IMR-90 (cell line): ENCODE results near the gene GOLGA8A. TPM values are rescaled to one million over a fixed set of nuclear protein-coding genes. Genes with fewer than 3 reads are reported as not detected.

Experiments
- ATAC-seq: fragments of 200-7000 bp; cut with Tn5 transposase; 2 replicates; pipeline ENCODE4 v1.9.1; 2020; ENCODE audit warnings: low read depth, mild to moderate bottlenecking, moderate library complexity
- BruUV-seq: library from RNA; stranded (reverse); fragments of 400-500 nt; replicated peaks from 2 replicates; lab custom pipeline; 2021; lab: Mats Ljungman, UMichigan
- CTCF ChIA-PET: fragments of 300-600 bp; formaldehyde crosslinking; extraction: SDS; loops from one replicate; lab custom pipeline; 2021; ENCODE audit warnings: antibody characterized with exemption; lab: Yijun Ruan, JAX
- POLR2A ChIA-PET: fragments of 300-600 bp; sonication (Branson Sonifier 250); formaldehyde crosslinking; loops from one replicate; lab custom pipeline; 2022; ENCODE audit warnings: antibody characterized with exemption; ENCODE audit not compliant: unreplicated experiment; lab: Charles Lee
- DNase-seq: peaks from one replicate; pipeline ENCODE4 v3.0.0; 2013
- H2AFZ ChIP-seq: replicated peaks from 2 replicates; pipeline ENCODE3; 2013; ENCODE audit warnings: low read length, mild to moderate bottlenecking; ENCODE audit not compliant: poor library complexity
- H2AK5ac ChIP-seq: 2 replicates; pipeline ENCODE4 v1.6.1; 2013; ENCODE audit warnings: low read depth, low read length, inconsistent platforms
- H2AK9ac ChIP-seq: replicated peaks from 2 replicates; pipeline ENCODE3; 2013; ENCODE audit warnings: mild to moderate bottlenecking, low read depth, low read length, moderate library complexity; ENCODE audit not compliant: poor library complexity
- H2BK120ac ChIP-seq: 2 replicates; pipeline ENCODE4 v1.6.1; 2013; ENCODE audit warnings: low read depth, low read length, inconsistent platforms
- H2BK15ac ChIP-seq: 3 replicates; pipeline ENCODE4 v1.6.1; 2013; ENCODE audit warnings: low read depth, low read length, inconsistent platforms
- H2BK20ac ChIP-seq: 2 replicates; pipeline ENCODE4 v1.6.1; 2013; ENCODE audit warnings: low read depth, mild to moderate bottlenecking, inconsistent platforms, low read length, moderate library complexity
- H2BK5ac ChIP-seq: 2 replicates; pipeline ENCODE4 v1.6.1; 2013; ENCODE audit warnings: mild to moderate bottlenecking, low read depth, low read length, inconsistent platforms; ENCODE audit not compliant: poor library complexity, severe bottlenecking
- H3K14ac ChIP-seq: replicated peaks from 2 replicates; pipeline ENCODE4 v1.6.1; 2013; ENCODE audit warnings: low read depth, low read length, inconsistent platforms
- H3K18ac ChIP-seq: 2 replicates; pipeline ENCODE4 v1.6.1; 2013; ENCODE audit warnings: low read depth, low read length, control low read depth
- H3K23ac ChIP-seq: 2 replicates; pipeline ENCODE4 v1.6.1; 2013; ENCODE audit warnings: low read depth, low read length, inconsistent platforms
- H3K27ac ChIP-seq: 2 replicates; pipeline ENCODE4 v1.5.1; 2013; ENCODE audit warnings: mild to moderate bottlenecking, control low read depth, low read length; ENCODE audit not compliant: insufficient read depth
- H3K27me3 ChIP-seq: 2 replicates; pipeline ENCODE4 v1.6.1; 2013; ENCODE audit warnings: low read length; ENCODE audit not compliant: control insufficient read depth, insufficient read depth
- H3K36me3 ChIP-seq: 2 replicates; pipeline ENCODE4 v1.6.1; 2013; ENCODE audit warnings: low read length, mixed read lengths; ENCODE audit not compliant: control insufficient read depth, insufficient read depth
- H3K4ac ChIP-seq: 2 replicates; pipeline ENCODE4 v1.6.1; 2013; ENCODE audit warnings: low read depth, low read length, inconsistent platforms
- H3K4me1 ChIP-seq: 2 replicates; pipeline ENCODE4 v1.6.1; 2013; ENCODE audit warnings: low read length, mixed read lengths; ENCODE audit not compliant: control insufficient read depth, insufficient read depth
- H3K4me2 ChIP-seq: 2 replicates; pipeline ENCODE4 v1.6.1; 2013; ENCODE audit warnings: low read depth, mild to moderate bottlenecking, control low read depth, low read length, moderate library complexity
- H3K4me3 ChIP-seq: 2 replicates; pipeline ENCODE4 v1.5.1; 2013; ENCODE audit warnings: low read depth, mild to moderate bottlenecking, control low read depth, low read length, moderate library complexity; ENCODE audit not compliant: insufficient read depth
- H3K56ac ChIP-seq: 2 replicates; pipeline ENCODE4 v1.6.1; 2013; ENCODE audit warnings: low read length, inconsistent platforms; ENCODE audit not compliant: insufficient read depth; ENCODE audit errors: extremely low read depth
- H3K79me1 ChIP-seq, 2 experiments: 2 replicates each; pipeline ENCODE4 v1.6.1; 2013; ENCODE audit warnings: low read length in 2 of 2, inconsistent platforms in 1 of 2, low read depth in 1 of 2
- H3K9ac ChIP-seq: 2 replicates; pipeline ENCODE4 v1.6.1; 2013; ENCODE audit warnings: low read depth, low read length, control low read depth
- H3K9me1 ChIP-seq: 2 replicates; pipeline ENCODE4 v1.6.1; 2013; ENCODE audit warnings: low read length, inconsistent platforms; ENCODE audit not compliant: insufficient read depth
- H3K9me3 ChIP-seq: 2 replicates; pipeline ENCODE4 v1.6.1; 2013; ENCODE audit warnings: low read length; ENCODE audit not compliant: control insufficient read depth, insufficient read depth
- H4K20me1 ChIP-seq: 2 replicates; pipeline ENCODE4 v1.6.1; 2013; ENCODE audit warnings: low read length, inconsistent platforms; ENCODE audit not compliant: insufficient read depth
- H4K5ac ChIP-seq: 2 replicates; pipeline ENCODE4 v1.6.1; 2013; ENCODE audit warnings: mild to moderate bottlenecking, low read depth, low read length, control low read depth
- H4K8ac ChIP-seq, 2 experiments: 2 replicates each; pipeline ENCODE4 v1.6.1; 2013; ENCODE audit warnings: low read depth in 2 of 2, low read length in 2 of 2, control low read depth in 1 of 2, inconsistent platforms in 1 of 2
- H4K91ac ChIP-seq: 2 replicates; pipeline ENCODE4 v1.6.1; 2013; ENCODE audit warnings: low read depth, low read length, inconsistent platforms; ENCODE audit not compliant: insufficient read depth
- BHLHE40 ChIP-seq: fragments of 150-350 bp; IDR thresholded peaks from 2 replicates; pipeline ENCODE4 v1.6.1; 2016; ENCODE audit warnings: mild to moderate bottlenecking, low read depth, low read length
- FOS ChIP-seq: fragments of 150-350 bp; IDR thresholded peaks from 2 replicates; pipeline ENCODE4 v1.6.1; 2016; ENCODE audit warnings: low read depth, low read length
- MAFK ChIP-seq: IDR thresholded peaks from 2 replicates; pipeline ENCODE4 v1.6.1; 2012; ENCODE audit warnings: low read depth, low read length, improper control_type of control experiment
- MAZ ChIP-seq: IDR thresholded peaks from 2 replicates; pipeline ENCODE4 v1.6.1; 2012; ENCODE audit warnings: low read depth, mild to moderate bottlenecking, low read length, improper control_type of control experiment, moderate library complexity, borderline replicate concordance
- POLR2A ChIP-seq: IDR thresholded peaks from 2 replicates; pipeline ENCODE4 v1.6.1; 2012; ENCODE audit warnings: mild to moderate bottlenecking, low read depth, low read length
- RAD21 ChIP-seq: IDR thresholded peaks from 2 replicates; pipeline ENCODE4 v1.6.1; 2012; ENCODE audit warnings: low read length, improper control_type of control experiment
- RFX5 ChIP-seq: IDR thresholded peaks from 2 replicates; pipeline ENCODE4 v1.8.0; 2012; ENCODE audit warnings: low read depth, mild to moderate bottlenecking, low read length, moderate library complexity
- SMC3 ChIP-seq: fragments of 150-350 bp; IDR thresholded peaks from 2 replicates; pipeline ENCODE4 v1.6.1; 2016; ENCODE audit warnings: low read depth, mild to moderate bottlenecking, antibody characterized with exemption, low read length, moderate library complexity
- WGBS, 2 experiments: methylation state at CpG; one replicate each; pipeline versions ENCODE4 v1.1.5 to v1.1.7; 2013; ENCODE audit warnings: missing lambda C conversion rate in 2 of 2; ENCODE audit not compliant: insufficient read length in 1 of 2; ENCODE audit errors: extremely low coverage in 2 of 2; 5-methylcytosine and 5-hydroxymethylcytosine counted together
- dilution Hi-C: fragments of 300-500 bp; cut with HindIII; formaldehyde crosslinking; loops from one replicate; pipeline ENCODE4 v1.14.3; 2018; ENCODE audit warnings: low sequenced_read_pairs; ENCODE audit not compliant: unreplicated experiment
- in situ Hi-C: fragments of 300-500 bp; cut with MboI; formaldehyde crosslinking; loops from 3 replicates; pipeline ENCODE4 v1.14.3; 2019; ENCODE audit warnings: low sequenced_read_pairs, inconsistent platforms, mixed read lengths
- intact Hi-C: fragments of 100-400 bp; cut with micrococcal nuclease; formaldehyde crosslinking; loops from 2 replicates; pipeline ENCODE4 v1.10.0; 2022
- polyA plus RNA-seq, 3 experiments: library from polyadenylated mRNA; depleted of rRNA; stranded (reverse); fragments of >200 nt; gene quantifications; 2 replicates each; pipeline ENCODE4 v1.2.3, GENCODE V29; 2012; ENCODE audit warnings: low replicate concordance in 1 of 3
- total RNA-seq: library from RNA; depleted of rRNA; stranded (reverse); fragments of >200 nt; gene quantifications from 2 replicates; pipeline ENCODE4 v1.2.3, GENCODE V29; 2012
- TF ChIP-seq, protein P1 (sequence below): fragments of 150-350 bp; IDR thresholded peaks from 2 replicates; pipeline ENCODE4 v1.6.1; 2017; ENCODE audit warnings: mild to moderate bottlenecking, antibody characterized with exemption, low read length, low read depth

The GOLGA8A gene
- total and polyA plus RNA-seq, 2 of the 4 experiments (the other 2 are of a cell fraction), result 4.7 to 33.8 TPM

DNA sequence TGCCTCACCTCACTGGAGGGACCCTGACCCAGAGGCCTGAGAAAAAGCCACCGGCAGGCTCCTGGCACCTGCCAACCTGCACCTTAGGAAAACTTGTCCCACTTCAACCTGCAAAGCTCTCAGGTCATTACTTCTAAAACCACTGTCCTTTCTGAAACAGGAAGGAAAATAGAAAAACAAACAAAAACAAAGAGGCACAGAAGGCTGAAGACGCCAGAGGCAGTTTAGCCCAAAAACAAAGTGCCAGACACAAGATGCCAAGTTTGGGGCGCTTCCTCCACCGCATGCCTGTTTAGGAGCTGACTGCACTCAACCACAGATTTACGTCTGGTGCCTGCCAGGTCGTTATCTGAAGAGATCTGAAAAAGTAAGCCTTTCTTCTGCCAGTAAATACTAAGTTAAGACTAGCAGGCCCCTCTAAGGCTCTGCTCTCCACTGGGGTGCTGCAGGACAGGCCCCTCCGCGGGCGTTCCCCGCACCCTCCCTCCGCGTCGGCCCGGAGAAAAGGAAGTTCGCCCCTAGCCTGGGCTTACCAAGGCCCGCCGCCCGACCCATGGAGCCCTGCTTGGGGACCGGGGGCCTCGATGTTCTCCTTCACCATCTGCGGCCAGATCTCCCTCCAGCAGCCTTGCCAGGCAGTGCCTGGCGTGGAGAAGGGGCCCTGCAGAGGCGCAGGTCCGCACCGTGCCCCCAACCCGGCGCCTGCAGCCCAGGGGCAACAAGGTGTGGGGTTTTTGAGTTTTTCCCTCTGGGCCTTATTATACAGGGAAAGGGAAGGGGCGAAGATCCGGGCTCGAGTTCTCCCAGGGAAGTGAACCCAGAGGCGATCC is 1.3 kb downstream of the GOLGA8A start:
- peaks cover 3% of the 10 kb centered on the region; the same call in 1 of the 2 replicates for H4K20me1 ChIP-seq
- no peak for TF ChIP-seq RFX5
- TF ChIP-seq BHLHE40, result no peak
- no peak for TF ChIP-seq RAD21
- TF ChIP-seq MAFK, result no peak
- TF ChIP-seq POLR2A, result no peak
- TF ChIP-seq, protein P1, sequence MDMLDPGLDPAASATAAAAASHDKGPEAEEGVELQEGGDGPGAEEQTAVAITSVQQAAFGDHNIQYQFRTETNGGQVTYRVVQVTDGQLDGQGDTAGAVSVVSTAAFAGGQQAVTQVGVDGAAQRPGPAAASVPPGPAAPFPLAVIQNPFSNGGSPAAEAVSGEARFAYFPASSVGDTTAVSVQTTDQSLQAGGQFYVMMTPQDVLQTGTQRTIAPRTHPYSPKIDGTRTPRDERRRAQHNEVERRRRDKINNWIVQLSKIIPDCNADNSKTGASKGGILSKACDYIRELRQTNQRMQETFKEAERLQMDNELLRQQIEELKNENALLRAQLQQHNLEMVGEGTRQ, result no peak
- TF ChIP-seq SMC3, result no peak
- TF ChIP-seq FOS, result no peak
- TF ChIP-seq MAZ, result no peak
- no peak overlapping the region for H3K23ac ChIP-seq
- H3K9me3 ChIP-seq, result no peaks in the 10 kb centered on the region
- peak overlapping the region; percentile 62 for H3K4me2 ChIP-seq
- H3K9ac ChIP-seq, result peak overlapping the region; percentile 56; the same call in 1 of the 2 replicates
- no peak overlapping the region for H2AK9ac ChIP-seq
- H2BK15ac ChIP-seq, result no peak overlapping the region
- no peak overlapping the region for H3K56ac ChIP-seq
- no peak overlapping the region for H4K8ac ChIP-seq
- H3K27me3 ChIP-seq, result no peaks in the 10 kb centered on the region
- no peak overlapping the region for H3K18ac ChIP-seq
- DNase-seq (no peak), ATAC-seq (peak; percentile 29)
- no peaks in the 10 kb centered on the region for H3K36me3 ChIP-seq
- POLR2A ChIA-PET, result no interaction called here
- peak overlapping the region; percentile 52 for H3K4me3 ChIP-seq
- 80% methylated on average over 1 of the region's 31 CpGs; no CpG with 5 or more reads in 1 of the 2 experiments for WGBS, 2 experiments
- no peak overlapping the region for H2BK20ac ChIP-seq
- no peak overlapping the region for H2AFZ ChIP-seq
- H2BK120ac ChIP-seq, result no peak overlapping the region
- no peak overlapping the region; the same call in 1 of the 2 replicates for H3K27ac ChIP-seq
- in situ Hi-C loops (no loop called here), dilution Hi-C loops (no loop called here), intact Hi-C loops (no loop called here)
- no peak overlapping the region for H4K91ac ChIP-seq
- no peak overlapping the region for H2BK5ac ChIP-seq
- no peak overlapping the region for H2AK5ac ChIP-seq
- no peak overlapping the region for H4K5ac ChIP-seq
- no peaks in the 10 kb centered on the region; the same call in 1 of the 2 replicates for H3K4me1 ChIP-seq
- H3K14ac ChIP-seq, result no peak overlapping the region
- no peaks in the 10 kb centered on the region for H3K79me1 ChIP-seq
- BruUV-seq, result no TSS peak
- H3K9me1 ChIP-seq, result no peaks in the 10 kb centered on the region
- CTCF ChIA-PET, result no interaction called here
- H3K4ac ChIP-seq, result no peak overlapping the region
